Measurements from ENCODE around the gene THSD4. TPM values are rescaled to one million over a fixed set of nuclear protein-coding genes. Genes with fewer than 3 reads are reported as not detected.

The THSD4 gene
- total and polyA plus RNA-seq, 7 donors, result 1.4 to 7.8 (median 2.2) TPM

DNA sequence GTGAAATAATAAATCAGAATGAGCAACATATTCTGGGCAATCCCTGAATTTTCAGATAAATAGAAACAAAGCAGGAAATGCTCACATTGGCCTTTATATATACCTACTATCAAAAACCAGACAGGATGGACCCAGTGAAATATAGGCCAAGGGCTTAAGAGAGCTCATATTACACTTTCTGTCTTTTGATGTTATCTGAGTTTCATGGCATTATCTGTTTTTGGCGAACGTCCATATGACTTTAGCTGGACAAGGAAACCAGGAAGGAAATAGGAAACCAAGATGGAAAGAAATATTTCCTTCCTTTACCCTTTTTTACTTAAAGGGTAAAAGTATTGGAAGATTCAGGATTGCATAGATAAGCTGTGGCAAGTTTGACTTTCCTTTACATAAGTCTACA is 274.8 kb downstream of the THSD4 start:
- H3K27me3 ChIP-seq, result no peaks in the 10 kb centered on the region
- H3K36me3 ChIP-seq, result no peaks in the 10 kb centered on the region
- H3K9me3 ChIP-seq, result no peaks in the 10 kb centered on the region
- intact Hi-C loops (cut with DNase I), result no loop called here
- H3K4me1 ChIP-seq, result peaks cover 0 to 11% (median 9%) of the 10 kb centered on the region in 4 donors
- 77 to 78% methylated on average over 2 of the region's 2 CpGs for WGBS, 2 donors
- H3K4me3 ChIP-seq, result no peak overlapping the region
- no peak for DNase-seq
- no peak overlapping the region for H3K27ac ChIP-seq
- no peak for TF ChIP-seq POLR2A (IDR thresholded peaks at IDR 0.05)
- TF ChIP-seq, protein P1, sequence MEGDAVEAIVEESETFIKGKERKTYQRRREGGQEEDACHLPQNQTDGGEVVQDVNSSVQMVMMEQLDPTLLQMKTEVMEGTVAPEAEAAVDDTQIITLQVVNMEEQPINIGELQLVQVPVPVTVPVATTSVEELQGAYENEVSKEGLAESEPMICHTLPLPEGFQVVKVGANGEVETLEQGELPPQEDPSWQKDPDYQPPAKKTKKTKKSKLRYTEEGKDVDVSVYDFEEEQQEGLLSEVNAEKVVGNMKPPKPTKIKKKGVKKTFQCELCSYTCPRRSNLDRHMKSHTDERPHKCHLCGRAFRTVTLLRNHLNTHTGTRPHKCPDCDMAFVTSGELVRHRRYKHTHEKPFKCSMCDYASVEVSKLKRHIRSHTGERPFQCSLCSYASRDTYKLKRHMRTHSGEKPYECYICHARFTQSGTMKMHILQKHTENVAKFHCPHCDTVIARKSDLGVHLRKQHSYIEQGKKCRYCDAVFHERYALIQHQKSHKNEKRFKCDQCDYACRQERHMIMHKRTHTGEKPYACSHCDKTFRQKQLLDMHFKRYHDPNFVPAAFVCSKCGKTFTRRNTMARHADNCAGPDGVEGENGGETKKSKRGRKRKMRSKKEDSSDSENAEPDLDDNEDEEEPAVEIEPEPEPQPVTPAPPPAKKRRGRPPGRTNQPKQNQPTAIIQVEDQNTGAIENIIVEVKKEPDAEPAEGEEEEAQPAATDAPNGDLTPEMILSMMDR (IDR thresholded peaks at IDR 0.05), result no peak
- TF ChIP-seq POLR2AphosphoS5 (IDR thresholded peaks at IDR 0.05), result no peak
- TF ChIP-seq EP300 (IDR thresholded peaks at IDR 0.05), result no peak

DNA sequence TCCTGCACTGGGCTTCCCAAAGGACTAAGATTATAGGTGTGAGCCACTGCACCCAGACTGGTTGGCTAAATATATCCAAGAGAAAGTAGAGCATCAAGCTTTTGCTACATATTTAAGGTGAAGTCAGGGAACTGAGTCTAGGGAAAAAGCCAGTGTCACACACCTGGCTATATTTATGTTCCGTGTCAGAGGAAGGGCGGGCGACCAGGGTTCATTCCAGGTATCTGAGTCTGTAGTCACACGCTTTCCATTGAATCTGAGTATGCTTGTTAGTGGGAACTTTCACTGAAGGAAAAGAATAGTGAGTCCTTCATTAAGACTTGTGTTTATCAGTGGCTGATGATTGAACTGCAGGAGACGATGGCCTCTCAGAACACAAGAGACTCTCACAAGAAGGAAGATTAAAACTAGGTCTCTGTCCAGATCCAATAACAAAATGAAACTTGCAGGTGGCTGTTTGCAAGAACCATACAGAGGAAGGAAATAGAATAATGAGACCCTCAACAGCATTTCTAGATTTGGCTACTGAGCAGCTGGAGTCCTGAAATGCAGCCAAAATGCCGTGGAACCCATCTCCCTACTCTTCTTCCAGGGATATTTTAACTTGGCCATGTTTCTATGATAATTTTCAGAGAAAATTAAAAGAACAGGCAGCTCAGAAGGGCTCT is 276.3 kb downstream of the THSD4 start:
- H3K27ac ChIP-seq, result no peak overlapping the region
- intact Hi-C loops (cut with DNase I), result no loop called here
- TF ChIP-seq POLR2AphosphoS5 (IDR thresholded peaks at IDR 0.05), result no peak
- no peak for TF ChIP-seq POLR2A (IDR thresholded peaks at IDR 0.05)
- TF ChIP-seq EP300 (IDR thresholded peaks at IDR 0.05), result no peak
- TF ChIP-seq, protein P1 (IDR thresholded peaks at IDR 0.05), result no peak
- H3K9me3 ChIP-seq, result no peaks in the 10 kb centered on the region
- DNase-seq, result no peak
- no peak overlapping the region for H3K4me3 ChIP-seq
- no peaks in the 10 kb centered on the region for H3K36me3 ChIP-seq
- no peaks in the 10 kb centered on the region for H3K27me3 ChIP-seq
- 68 to 80% methylated on average over 6 of the region's 6 CpGs for WGBS, 2 donors
- H3K4me1 ChIP-seq, result no peaks in the 10 kb centered on the region

DNA sequence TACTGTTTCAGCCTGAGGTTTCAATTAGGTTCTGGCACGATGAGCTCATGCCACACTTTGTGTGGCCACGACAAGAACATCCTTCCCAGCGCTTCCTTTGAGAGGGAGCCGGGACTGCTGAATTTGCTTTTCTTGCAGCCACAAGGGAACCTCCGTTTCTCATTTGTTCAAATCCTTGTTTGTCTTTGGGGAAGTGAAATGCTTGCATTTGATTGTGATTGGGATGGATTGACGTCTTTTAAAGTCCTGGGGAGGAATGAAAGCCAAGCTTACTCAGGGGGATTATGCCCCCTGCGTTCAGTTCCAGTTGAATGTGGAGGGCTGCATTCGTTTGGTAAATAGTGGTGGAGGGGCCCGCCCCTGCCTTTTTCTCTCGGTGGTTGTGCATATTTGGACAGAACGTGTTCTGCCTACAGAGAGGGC is 277.6 kb downstream of the THSD4 start:
- WGBS, 2 donors, result 86 to 92% methylated on average over 11 of the region's 11 CpGs
- intact Hi-C loops (cut with DNase I), result no loop called here
- Histone ChIP-seq H3K4me3 (no peak overlapping the region), H3K36me3 (no peaks in the 10 kb centered on the region), H3K9me3 (no peaks in the 10 kb centered on the region), H3K4me1 (no peaks in the 10 kb centered on the region), H3K27ac (no peak overlapping the region), H3K27me3 (no peaks in the 10 kb centered on the region)
- TF ChIP-seq POLR2AphosphoS5 (IDR thresholded peaks at IDR 0.05) (no peak), EP300 (IDR thresholded peaks at IDR 0.05) (no peak), POLR2A (IDR thresholded peaks at IDR 0.05) (no peak)
- TF ChIP-seq, protein P1 (IDR thresholded peaks at IDR 0.05), result no peak
- no peak for DNase-seq

DNA sequence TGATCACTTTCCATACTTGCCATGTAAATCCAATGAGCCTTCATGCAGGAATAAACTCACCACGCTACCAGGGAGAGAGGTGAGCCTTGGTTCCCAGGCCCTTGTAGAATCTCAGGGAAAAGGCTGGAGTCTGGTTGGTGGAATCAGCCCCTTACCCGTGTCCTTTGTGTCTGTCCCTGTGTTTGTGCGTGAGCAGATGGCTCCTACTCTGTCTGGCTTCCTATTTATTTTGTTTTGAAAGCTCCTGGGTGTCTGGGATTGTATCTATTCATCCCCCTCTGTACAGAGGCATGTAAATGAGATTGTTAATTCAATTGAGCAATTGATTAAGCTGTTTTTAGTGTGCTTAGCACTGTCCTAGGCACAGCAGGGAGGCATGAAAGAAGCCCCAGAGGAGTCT is 278.1 kb downstream of the THSD4 start:
- Histone ChIP-seq H3K4me1 (no peaks in the 10 kb centered on the region), H3K4me3 (no peak overlapping the region), H3K27me3 (no peaks in the 10 kb centered on the region), H3K9me3 (no peaks in the 10 kb centered on the region), H3K36me3 (no peaks in the 10 kb centered on the region), H3K27ac (no peak overlapping the region)
- intact Hi-C loops (cut with DNase I), result no loop called here
- 85 to 89% methylated on average over 3 of the region's 3 CpGs for WGBS, 2 donors
- TF ChIP-seq POLR2AphosphoS5 (IDR thresholded peaks at IDR 0.05) (no peak), POLR2A (IDR thresholded peaks at IDR 0.05) (no peak), EP300 (IDR thresholded peaks at IDR 0.05) (no peak)
- TF ChIP-seq, protein P1 (IDR thresholded peaks at IDR 0.05), result no peak
- no peak for DNase-seq

All from sigmoid colon (tissue), 7 donors.